SK-N-SH (cell line): ENCODE results near the gene NR5A2. TPM values are rescaled to one million over a fixed set of nuclear protein-coding genes. Genes with fewer than 3 reads are reported as not detected.

Source experiments
- CTCF ChIA-PET: fragments of 300-600, 350-600 bp; formaldehyde crosslinking; extraction: SDS; loops from one replicate; lab custom pipeline; 2021; lab: Yijun Ruan, JAX
- POLR2A ChIA-PET: fragments of 350-600 bp; sonication (Branson Sonifier 250); formaldehyde crosslinking; extraction: SDS; loops from one replicate; lab custom pipeline; 2020; ENCODE audit warnings: antibody characterized with exemption, inconsistent platforms; lab: Yijun Ruan, JAX
- DNase-seq: peaks from one replicate; pipeline ENCODE4 v3.0.0; 2012
- H2AFZ ChIP-seq: fragments of 200-600 bp; sonication (generic); 2 replicates; pipeline ENCODE4 v1.8.1; 2016; ENCODE audit warnings: antibody characterized with exemption, mild to moderate bottlenecking, low read depth
- H3F3A ChIP-seq: fragments of 200-600 bp; sonication (generic); replicated peaks from 2 replicates; pipeline ENCODE3; 2016; ENCODE audit warnings: antibody characterized with exemption, mild to moderate bottlenecking; ENCODE audit not compliant: insufficient read depth
- H3K27ac ChIP-seq, 2 experiments: fragments of 200-500 bp in 1 of 2; fragments of 200-600 bp in 1 of 2; sonication (Bioruptor generic) in 1 of 2; sonication (generic), shearing (Covaris generic) in 1 of 2; 2 replicates each; pipeline versions ENCODE4 v1.5.1 to v1.6.1; 2014 to 2016; ENCODE audit warnings: low read depth in 2 of 2, inconsistent platforms in 1 of 2, low read length in 1 of 2, mild to moderate bottlenecking in 1 of 2, mixed read lengths in 1 of 2
- H3K27me3 ChIP-seq: fragments of 200-600 bp; sonication (generic), shearing (Covaris generic); 2 replicates; pipeline ENCODE4 v1.6.1; 2016; ENCODE audit warnings: mixed run types; ENCODE audit not compliant: insufficient read depth
- H3K36me3 ChIP-seq, 2 experiments: fragments of 200-500 bp in 1 of 2; fragments of 200-600 bp in 1 of 2; sonication (Bioruptor generic) in 1 of 2; sonication (generic) in 1 of 2; replicated peaks in 1 of 2; 2 replicates each; pipeline versions ENCODE3 to v1.5.1; 2014 to 2016; ENCODE audit warnings: low read length in 1 of 2, mild to moderate bottlenecking in 1 of 2; ENCODE audit not compliant: insufficient read depth in 2 of 2, control insufficient read depth in 1 of 2
- H3K4me1 ChIP-seq, 2 experiments: fragments of 200-500 bp in 1 of 2; fragments of 200-600 bp in 1 of 2; sonication (Bioruptor generic) in 1 of 2; sonication (generic), shearing (Covaris generic) in 1 of 2; 2 replicates each; pipeline versions ENCODE4 v1.5.1 to v1.6.1; 2014 to 2016; ENCODE audit warnings: low read depth in 1 of 2, low read length in 1 of 2, mixed run types in 1 of 2; ENCODE audit not compliant: insufficient read depth in 2 of 2, control insufficient read depth in 1 of 2
- H3K4me2 ChIP-seq: fragments of 200-600 bp; sonication (generic), shearing (Covaris generic); 2 replicates; pipeline ENCODE4 v1.6.1; 2017; ENCODE audit warnings: mixed run types
- H3K4me3 ChIP-seq, 2 experiments: fragments of 200-500 bp in 1 of 2; fragments of 200-600 bp in 1 of 2; sonication (Bioruptor generic) in 1 of 2; sonication (generic), shearing (Covaris generic) in 1 of 2; 2 replicates each; pipeline versions ENCODE4 v1.5.1 to v1.8.1; 2014 to 2016; ENCODE audit warnings: low read depth in 2 of 2, inconsistent platforms in 1 of 2, low read length in 1 of 2, mild to moderate bottlenecking in 1 of 2, mixed read lengths in 1 of 2, moderate library complexity in 1 of 2
- H3K79me2 ChIP-seq: fragments of 200-600 bp; sonication (generic); 2 replicates; pipeline ENCODE4 v1.8.1; 2017; ENCODE audit warnings: mild to moderate bottlenecking; ENCODE audit not compliant: insufficient read depth
- H3K9ac ChIP-seq: fragments of 200-600 bp; sonication (generic); 2 replicates; pipeline ENCODE4 v1.6.1; 2017; ENCODE audit warnings: mixed run types
- H3K9me2 ChIP-seq: fragments of 200-600 bp; sonication (generic); 2 replicates; pipeline ENCODE4 v1.6.1; 2017; ENCODE audit warnings: mixed run types
- H3K9me3 ChIP-seq: fragments of 200-600 bp; sonication (generic); 2 replicates; pipeline ENCODE4 v1.6.1; 2017; ENCODE audit warnings: mixed run types, mild to moderate bottlenecking, moderate library complexity
- H4K20me1 ChIP-seq: fragments of 200-600 bp; sonication (generic); 2 replicates; pipeline ENCODE4 v1.6.1; 2017; ENCODE audit warnings: mild to moderate bottlenecking, mixed run types; ENCODE audit not compliant: insufficient read depth
- EZH2phosphoT487 ChIP-seq: fragments of 200-600 bp; sonication (generic); IDR thresholded peaks from 2 replicates; pipeline ENCODE4 v1.6.1; 2017; ENCODE audit warnings: low read depth, mixed run types, mild to moderate bottlenecking, antibody characterized with exemption, moderate library complexity, borderline replicate concordance
- FOSL2 ChIP-seq: IDR thresholded peaks from 2 replicates; pipeline ENCODE4 v1.4.0; 2012; ENCODE audit warnings: low read depth, mild to moderate bottlenecking, moderate library complexity, borderline replicate concordance
- GABPA ChIP-seq: IDR thresholded peaks from 2 replicates; pipeline ENCODE4 v1.4.0; 2012; ENCODE audit warnings: low read depth, mild to moderate bottlenecking
- MEF2A ChIP-seq: IDR thresholded peaks from 2 replicates; pipeline ENCODE4 v1.4.0; 2012; ENCODE audit warnings: low read depth, borderline replicate concordance
- MXI1 ChIP-seq: IDR thresholded peaks from 2 replicates; pipeline ENCODE4 v1.6.1; 2012; ENCODE audit warnings: mild to moderate bottlenecking, low read depth, low read length, improper control_type of control experiment
- RAD21 ChIP-seq: IDR thresholded peaks from 2 replicates; pipeline ENCODE4 v1.6.1; 2012; ENCODE audit warnings: mild to moderate bottlenecking, low read length
- RCOR1 ChIP-seq: fragments of 150-350 bp; IDR thresholded peaks from 2 replicates; pipeline ENCODE4 v1.6.1; 2017; ENCODE audit warnings: antibody characterized with exemption, low read length
- TAF1 ChIP-seq: IDR thresholded peaks from 2 replicates; pipeline ENCODE4 v1.6.1; 2012; ENCODE audit warnings: low read depth, mild to moderate bottlenecking, low read length, moderate library complexity, borderline replicate concordance
- WGBS: methylation state at CpG from one replicate; pipeline ENCODE4 v1.1.6; 2017; ENCODE audit warnings: low lambda C conversion rate; 5-methylcytosine and 5-hydroxymethylcytosine counted together
- polyA plus RNA-seq, 3 experiments: library from polyadenylated mRNA; depleted of rRNA; stranded (reverse); fragments of >200 nt; gene quantifications; 2 replicates each; pipeline ENCODE4 v1.2.3, GENCODE V29; 2012
- TF ChIP-seq, protein P1 (sequence below): IDR thresholded peaks from 2 replicates; pipeline ENCODE4; 2012
- TF ChIP-seq, protein P2 (sequence below): IDR thresholded peaks from 2 replicates; pipeline ENCODE4 v1.4.0; 2012; ENCODE audit warnings: low read depth, borderline replicate concordance

The NR5A2 gene
- polyA plus RNA-seq, 1 of the 3 experiments (the other 2 are of a cell fraction), result not detected

GRCh38 chr1:200042552-200043335 is 15.2 kb downstream of the NR5A2 start:
- TF ChIP-seq MXI1 (no peak), EZH2phosphoT487 (peak; percentile 97), GABPA (no peak), FOSL2 (no peak), RAD21 (no peak)
- TF ChIP-seq, protein P1, sequence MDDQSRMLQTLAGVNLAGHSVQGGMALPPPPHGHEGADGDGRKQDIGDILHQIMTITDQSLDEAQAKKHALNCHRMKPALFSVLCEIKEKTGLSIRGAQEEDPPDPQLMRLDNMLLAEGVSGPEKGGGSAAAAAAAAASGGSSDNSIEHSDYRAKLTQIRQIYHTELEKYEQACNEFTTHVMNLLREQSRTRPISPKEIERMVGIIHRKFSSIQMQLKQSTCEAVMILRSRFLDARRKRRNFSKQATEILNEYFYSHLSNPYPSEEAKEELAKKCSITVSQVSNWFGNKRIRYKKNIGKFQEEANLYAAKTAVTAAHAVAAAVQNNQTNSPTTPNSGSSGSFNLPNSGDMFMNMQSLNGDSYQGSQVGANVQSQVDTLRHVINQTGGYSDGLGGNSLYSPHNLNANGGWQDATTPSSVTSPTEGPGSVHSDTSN, result no peak
- CTCF ChIA-PET, result no interaction called here
- peak; percentile 44 for DNase-seq
- Histone ChIP-seq H3K9me2 (no peaks in the 10 kb centered on the region), H3K9me3 (no peaks in the 10 kb centered on the region), H3K9ac (no peak overlapping the region), H3K4me3 (peak overlapping the region; percentile 17 to 53; a peak in 3 of 4 replicates), H4K20me1 (no peaks in the 10 kb centered on the region), H3K79me2 (no peaks in the 10 kb centered on the region), H3K27ac (no peak overlapping the region), H3F3A (no peaks in the 10 kb centered on the region), H3K4me2 (peak overlapping the region; percentile 69), H3K4me1 (peaks cover 10 to 17% of the 10 kb centered on the region in 2 experiments; a peak in 3 of 4 replicates), H3K27me3 (peaks cover 76% of the 10 kb centered on the region), H2AFZ (peak overlapping the region; percentile 45), H3K36me3 (no peaks in the 10 kb centered on the region)
- WGBS, result 12% methylated on average over 30 of the region's 48 CpGs
- POLR2A ChIA-PET, result no interaction called here

DNA sequence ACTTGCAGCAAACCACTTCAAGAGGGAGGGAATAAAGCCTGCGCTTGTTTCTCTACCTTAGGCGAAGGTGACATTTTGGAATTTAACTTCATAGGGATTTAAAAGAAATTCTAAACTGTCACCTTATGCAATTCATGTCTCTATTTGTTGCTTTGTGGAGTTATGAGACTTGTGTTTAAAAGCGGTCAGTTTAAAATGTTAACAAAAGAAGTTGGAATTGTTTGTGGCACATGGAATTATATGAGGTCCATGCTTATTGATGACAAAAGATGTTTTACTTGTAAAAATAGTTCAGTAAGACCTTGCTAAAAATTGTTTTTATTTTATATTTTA is 15.8 kb downstream of the NR5A2 start:
- H4K20me1 ChIP-seq, result no peaks in the 10 kb centered on the region
- peaks cover 10 to 17% of the 10 kb centered on the region in 2 experiments; a peak in 3 of 4 replicates for H3K4me1 ChIP-seq
- H3F3A ChIP-seq, result no peaks in the 10 kb centered on the region
- peak overlapping the region; percentile 45; the same call in 1 of the 2 replicates for H2AFZ ChIP-seq
- H3K4me3 ChIP-seq, result peak overlapping the region in 1 of 2 experiments; percentile 53; a peak in 1 of 4 replicates
- H3K9me3 ChIP-seq, result no peaks in the 10 kb centered on the region
- peak overlapping the region; percentile 69 for H3K4me2 ChIP-seq
- no peaks in the 10 kb centered on the region for H3K36me3 ChIP-seq
- TF ChIP-seq RCOR1 (no peak), TAF1 (no peak), MEF2A (no peak)
- TF ChIP-seq, protein P2, sequence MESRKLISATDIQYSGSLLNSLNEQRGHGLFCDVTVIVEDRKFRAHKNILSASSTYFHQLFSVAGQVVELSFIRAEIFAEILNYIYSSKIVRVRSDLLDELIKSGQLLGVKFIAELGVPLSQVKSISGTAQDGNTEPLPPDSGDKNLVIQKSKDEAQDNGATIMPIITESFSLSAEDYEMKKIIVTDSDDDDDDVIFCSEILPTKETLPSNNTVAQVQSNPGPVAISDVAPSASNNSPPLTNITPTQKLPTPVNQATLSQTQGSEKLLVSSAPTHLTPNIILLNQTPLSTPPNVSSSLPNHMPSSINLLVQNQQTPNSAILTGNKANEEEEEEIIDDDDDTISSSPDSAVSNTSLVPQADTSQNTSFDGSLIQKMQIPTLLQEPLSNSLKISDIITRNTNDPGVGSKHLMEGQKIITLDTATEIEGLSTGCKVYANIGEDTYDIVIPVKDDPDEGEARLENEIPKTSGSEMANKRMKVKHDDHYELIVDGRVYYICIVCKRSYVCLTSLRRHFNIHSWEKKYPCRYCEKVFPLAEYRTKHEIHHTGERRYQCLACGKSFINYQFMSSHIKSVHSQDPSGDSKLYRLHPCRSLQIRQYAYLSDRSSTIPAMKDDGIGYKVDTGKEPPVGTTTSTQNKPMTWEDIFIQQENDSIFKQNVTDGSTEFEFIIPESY, result no peak
- whole genome bisulfite sequencing, result 4% methylated on average over 3 of the region's 3 CpGs
- CTCF ChIA-PET, result interaction anchor here (0.7 kb wide), 1 partner anchor 10 kb away, joined by 3 read pairs; no protein-coding TSS in a partner anchor
- no peaks in the 10 kb centered on the region for H3K9me2 ChIP-seq
- DNase-seq, result no peak
- no peaks in the 10 kb centered on the region for H3K79me2 ChIP-seq
- H3K27me3 ChIP-seq, result peaks cover 70% of the 10 kb centered on the region
- no peak overlapping the region for H3K27ac ChIP-seq
- POLR2A ChIA-PET, result no interaction called here
- H3K9ac ChIP-seq, result no peak overlapping the region
